HG02571 (cell line): Measurements from ENCODE around the gene LRRIQ3.
A peak's percentile ranks its signal among the peaks of the same experiment; 100 is the strongest.
"Not testable (repeated sequence)": the region's sequence is repeated elsewhere in the genome, so short reads cannot be mapped to it uniquely, and the experiment has no call there.

Source experiments
- ATAC-seq: cut with Tn5 transposase; IDR thresholded peaks from one replicate; pipeline ENCODE4 v1.9.1; 2021; ENCODE audit warnings: mild to moderate bottlenecking, moderate library complexity; ENCODE audit not compliant: unreplicated experiment

LRRIQ3 gene

DNA sequence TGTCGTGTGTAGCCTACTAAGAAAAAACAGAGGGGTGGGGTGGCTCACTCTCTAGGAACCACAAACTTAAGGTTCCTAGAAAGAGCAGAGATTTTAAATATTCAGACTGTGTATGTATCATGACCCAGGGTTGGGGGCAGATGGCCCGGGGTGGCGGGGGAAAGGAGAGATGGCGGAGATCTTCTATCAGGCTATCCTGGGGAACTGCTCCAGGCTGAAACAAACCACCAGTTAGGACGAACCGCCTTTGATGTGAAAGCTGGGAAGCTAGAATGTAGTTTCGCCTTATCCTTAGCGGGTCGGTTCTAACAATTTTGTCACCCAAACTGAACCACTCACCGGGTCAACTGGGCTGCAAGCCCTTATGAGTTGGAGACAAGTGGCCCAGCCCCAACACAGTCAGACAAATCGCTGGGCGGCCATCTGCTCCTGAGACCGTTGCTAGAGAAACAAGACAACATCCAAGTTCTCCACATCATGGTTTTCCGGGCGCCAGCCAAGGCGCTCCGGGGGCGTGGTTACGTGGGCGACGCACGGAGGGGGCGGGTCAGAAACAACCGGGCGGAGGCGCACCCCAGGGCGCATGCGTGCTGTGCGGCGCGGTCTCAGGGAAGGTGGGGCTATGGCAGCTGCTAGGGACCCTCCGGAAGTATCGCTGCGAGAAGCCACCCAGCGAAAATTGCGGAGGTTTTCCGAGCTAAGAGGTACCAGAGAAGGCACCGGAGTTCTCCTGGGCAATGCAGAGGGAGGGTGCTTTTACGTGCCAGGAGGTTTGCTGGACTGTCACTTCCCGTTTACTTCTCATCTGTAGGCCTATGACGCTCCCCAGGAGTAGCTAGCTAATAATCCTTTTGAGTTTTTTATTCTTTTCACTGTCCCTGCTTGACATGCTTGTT lies at the start of gene LRRIQ3, which contains the start of gene FPGT:
Gene LRRIQ3 (minus strand): TSS at position 520 of the 896 bp plus-strand sequence. CDS start 14,492 bp downstream, outside the sequence.
Gene FPGT (plus strand): TSS at position 586 of the 896 bp plus-strand sequence. CDS start 37 bp downstream, at position 623.
- peak; percentile 96 for ATAC-seq

DNA sequence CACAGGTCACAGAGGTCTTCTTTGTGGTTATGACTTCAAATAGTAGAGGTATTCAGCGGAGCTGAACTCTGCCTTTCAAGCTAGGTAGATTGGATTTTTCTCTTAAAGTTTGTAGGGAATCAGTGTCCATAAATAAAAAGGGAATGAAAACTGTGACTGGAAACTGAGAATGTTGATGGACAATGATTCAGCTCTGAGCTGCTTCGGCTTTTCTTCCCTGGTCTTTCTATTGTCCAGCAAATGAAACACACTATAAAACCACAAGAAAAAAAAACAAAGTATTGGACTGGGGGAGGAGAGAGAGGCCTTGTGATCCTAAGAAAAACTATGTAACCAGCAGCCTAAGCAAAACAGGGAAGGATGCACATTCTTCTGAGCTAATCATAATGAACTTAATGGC lies 48.3 kb upstream of the LRRIQ3 start:
- ATAC-seq: no peak

- ATAC-seq: no peak
These were observed 47.3 kb upstream of the LRRIQ3 start for GRCh38 chr1:74245168-74245772.

DNA sequence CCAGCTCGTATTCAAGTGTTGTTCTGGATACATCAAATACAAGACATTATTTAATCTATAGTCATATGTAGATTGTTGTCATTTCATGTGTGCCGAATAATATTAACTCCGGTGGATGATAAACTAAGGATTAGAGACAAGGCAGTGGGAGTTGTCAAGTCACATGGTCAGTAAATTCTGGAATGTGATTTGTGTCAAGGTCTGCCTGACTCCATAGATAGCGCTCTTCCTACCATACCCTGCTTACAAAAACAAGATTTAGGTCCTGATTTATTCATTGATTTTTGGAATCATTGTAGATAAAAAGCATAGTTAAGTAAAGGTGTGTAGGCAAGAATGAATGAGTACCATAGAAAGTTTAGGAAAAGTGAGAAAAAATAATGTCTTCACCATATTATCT lies 39.8 kb upstream of the LRRIQ3 start:
- ATAC-seq: no peak

GRCh38 chr1:74237035-74237434 lies 39.1 kb upstream of the LRRIQ3 start:
- ATAC-seq: no peak

- no peak for ATAC-seq
These were observed 38.5 kb upstream of the LRRIQ3 start for GRCh38 chr1:74236440-74236839.

- ATAC-seq: no peak
These were observed 37.2 kb upstream of the LRRIQ3 start, which contains the start of gene TNNI3K for GRCh38 chr1:74235153-74235552. Gene TNNI3K (plus strand): TSS chr1:74235387. CDS start chr1:74235452, 65 bp downstream.

- no peak for ATAC-seq
These were observed 25.5 kb upstream of the LRRIQ3 start for GRCh38 chr1:74223453-74223852.

GRCh38 chr1:74222701-74223100 lies 24.7 kb upstream of the LRRIQ3 start:
- no peak for ATAC-seq

DNA sequence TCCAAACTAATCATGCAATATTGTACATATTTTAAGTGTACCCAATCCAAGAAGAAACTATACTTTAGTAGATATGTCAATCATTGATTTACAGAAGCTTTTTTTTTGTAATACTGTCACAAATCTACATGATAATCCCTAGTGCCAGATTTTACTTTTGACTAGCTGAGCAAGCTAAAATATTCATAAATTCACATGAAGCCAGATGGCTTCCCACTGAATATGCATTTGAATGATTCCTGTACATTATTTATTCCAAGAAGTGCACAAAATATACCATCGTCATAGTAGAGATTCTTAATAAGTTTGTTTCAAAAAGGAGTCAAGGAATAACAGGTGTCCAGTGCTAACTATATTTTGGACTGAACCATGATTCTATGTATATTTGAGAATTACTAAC lies 17.3 kb upstream of the LRRIQ3 start:
- no peak for ATAC-seq

DNA sequence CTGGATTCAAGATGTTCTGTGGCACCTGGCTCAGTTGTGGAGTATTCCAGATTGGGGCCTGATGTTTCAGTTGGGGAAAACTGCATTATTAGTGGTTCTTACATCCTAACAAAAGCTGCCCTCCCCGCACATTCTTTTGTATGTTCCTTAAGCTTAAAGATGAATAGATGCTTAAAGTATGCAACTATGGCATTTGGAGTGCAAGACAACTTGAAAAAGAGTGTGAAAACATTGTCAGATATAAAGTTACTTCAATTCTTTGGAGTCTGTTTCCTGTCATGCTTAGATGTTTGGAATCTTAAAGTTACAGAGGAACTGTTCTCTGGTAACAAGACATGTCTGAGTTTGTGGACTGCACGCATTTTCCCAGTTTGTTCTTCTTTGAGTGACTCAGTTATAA lies 7.3 kb upstream of the LRRIQ3 start:
- no peak for ATAC-seq

DNA sequence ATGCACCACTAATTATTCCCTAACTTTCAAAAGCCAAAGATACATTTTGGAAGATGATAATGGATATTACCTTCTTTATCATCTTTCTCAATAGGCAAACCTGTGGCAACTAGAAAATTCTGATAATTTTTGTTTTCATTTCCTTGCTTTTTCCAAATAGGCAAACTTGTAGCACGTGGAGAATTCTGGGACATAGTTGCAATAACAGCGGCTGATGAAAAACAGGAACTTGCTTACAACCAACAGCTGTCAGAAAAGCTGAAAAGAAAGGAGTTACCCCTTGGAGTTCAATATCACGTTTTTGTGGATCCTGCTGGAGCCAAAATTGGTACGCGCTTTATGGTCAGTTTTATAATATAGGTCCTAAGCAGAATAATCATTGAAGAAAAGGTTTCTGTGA lies 1.5 kb upstream of the LRRIQ3 start:
- ATAC-seq: no peak

GRCh38 chr1:74197255-74197654 lies 721 bp downstream of the LRRIQ3 start:
- ATAC-seq: no peak

- ATAC-seq: no peak
These were observed 2.6 kb downstream of the LRRIQ3 start for GRCh38 chr1:74195339-74195738.

DNA sequence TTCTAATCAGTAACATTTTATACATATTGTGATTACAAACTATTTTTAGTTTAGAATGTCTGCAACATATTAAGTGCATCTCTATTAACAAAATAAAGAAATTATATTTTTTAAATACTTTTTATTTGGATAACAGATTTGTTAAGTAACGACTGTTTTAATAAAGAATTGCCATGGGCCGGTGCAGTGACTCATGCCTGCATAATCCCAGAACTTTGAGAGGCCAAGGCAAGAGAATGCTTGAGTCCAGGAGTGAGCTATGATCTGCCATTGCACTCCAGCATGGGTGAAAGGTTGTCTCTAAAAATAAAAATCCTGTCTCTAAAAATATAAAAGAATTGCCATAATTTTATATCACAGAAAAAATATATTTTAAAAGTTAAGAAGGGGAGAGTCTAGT lies 4.1 kb downstream of the LRRIQ3 start:
- ATAC-seq: no peak

GRCh38 chr1:74180490-74180889 lies 17.5 kb downstream of the LRRIQ3 start:
- no peak for ATAC-seq

DNA sequence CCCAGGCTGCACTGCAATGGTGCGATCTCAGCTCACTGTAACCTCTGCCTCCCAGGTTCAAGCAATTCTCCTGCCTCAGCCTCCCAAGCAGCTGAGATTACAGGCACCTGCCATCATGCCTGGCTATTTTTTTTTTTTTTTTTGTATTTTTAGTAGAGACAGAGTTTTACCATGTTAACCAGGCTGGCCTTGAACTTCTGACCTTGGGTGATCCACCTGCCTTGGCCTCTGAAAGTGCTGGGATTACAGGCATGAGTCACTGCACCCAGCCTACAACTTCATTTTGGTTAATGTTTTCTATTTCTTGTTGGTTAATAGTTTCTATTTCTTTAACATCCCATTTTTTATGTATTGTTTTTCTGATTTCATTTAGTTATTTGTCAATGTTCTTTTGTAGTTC lies 23.6 kb downstream of the LRRIQ3 start:
- not testable (repeated sequence) for ATAC-seq

GRCh38 chr1:74162333-74162732 lies 35.6 kb downstream of the LRRIQ3 start:
- no peak for ATAC-seq

DNA sequence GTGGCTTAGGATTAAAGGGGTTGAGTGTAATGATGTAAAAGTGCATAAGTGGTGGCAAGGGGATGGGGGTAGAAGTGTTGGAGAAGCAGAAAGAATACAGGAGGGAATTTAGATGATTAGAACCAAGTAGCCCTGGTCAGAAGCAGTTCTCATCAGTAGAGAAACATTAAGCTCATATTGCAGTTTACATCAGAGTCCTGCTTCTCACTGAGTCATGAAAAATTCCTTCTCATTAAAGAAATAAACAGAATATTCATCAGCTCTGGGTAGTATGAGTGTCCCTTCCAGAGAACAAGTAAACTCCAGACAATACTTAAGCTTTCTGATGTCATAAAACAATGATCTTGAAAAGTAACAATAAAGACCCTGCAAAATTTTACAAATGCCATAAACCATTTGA lies 36.5 kb downstream of the LRRIQ3 start:
- no peak for ATAC-seq

- no peak for ATAC-seq
These were observed 37.9 kb downstream of the LRRIQ3 start for GRCh38 chr1:74160046-74160445.

DNA sequence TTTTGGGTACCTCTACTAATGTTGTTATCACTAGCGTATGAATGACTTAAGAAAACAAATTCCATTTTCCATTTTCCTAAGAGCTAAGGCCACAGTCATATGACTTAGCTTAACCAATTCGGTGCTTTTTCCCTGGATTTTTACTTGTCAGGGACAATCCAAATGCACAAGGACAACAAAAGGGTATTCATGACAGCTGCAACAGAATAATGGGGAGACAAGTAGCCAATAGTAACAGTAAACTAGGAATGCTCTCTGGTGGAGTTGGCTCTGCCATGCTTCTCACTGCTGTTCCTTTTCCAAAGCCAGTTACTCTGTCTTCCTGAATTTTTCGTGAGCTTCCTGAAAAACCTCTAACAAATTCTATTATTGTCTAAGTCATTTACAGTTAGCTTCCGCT lies 52.9 kb downstream of the LRRIQ3 start:
- no peak for ATAC-seq

- ATAC-seq: not testable (repeated sequence)
These were observed 80.6 kb downstream of the LRRIQ3 start for GRCh38 chr1:74117370-74117769.
